WERI-Rb-1 (cell line): ENCODE results near the gene NFKB2.

Experiments
- DNase-seq: peaks from one replicate; pipeline ENCODE4 v3.0.0-alpha.2; 2020
- H3K27ac ChIP-seq: fragments of 250-450 bp; sonication (Bioruptor Pico); 2 replicates; pipeline ENCODE4 v1.5.1; 2020; ENCODE audit warnings: mild to moderate bottlenecking, moderate library complexity
- H3K27me3 ChIP-seq: fragments of 250-450 bp; sonication (Bioruptor Pico); 2 replicates; pipeline ENCODE4 v1.5.1; 2021; ENCODE audit warnings: mild to moderate bottlenecking, low read depth, moderate library complexity; ENCODE audit not compliant: insufficient read depth, severe bottlenecking
- H3K36me3 ChIP-seq: fragments of 250-450 bp; sonication (Bioruptor Pico); 2 replicates; pipeline ENCODE4 v1.5.1; 2020; ENCODE audit warnings: mild to moderate bottlenecking, moderate library complexity
- H3K4me3 ChIP-seq: 2 replicates; pipeline ENCODE4 v1.5.1; 2011; ENCODE audit warnings: low read depth, mild to moderate bottlenecking, control low read depth, low read length
- H3K9me3 ChIP-seq: fragments of 250-450 bp; sonication (Bioruptor Pico); 2 replicates; pipeline ENCODE4 v1.5.1; 2021; ENCODE audit warnings: mild to moderate bottlenecking, moderate library complexity; ENCODE audit not compliant: severe bottlenecking
- CTCF ChIP-seq: IDR thresholded peaks from 2 replicates; pipeline ENCODE4 v1.5.1; 2011; ENCODE audit warnings: low read depth, mild to moderate bottlenecking, control low read depth, inconsistent platforms, low read length

NFKB2 gene

GRCh38 chr10:102395400-102396316, at the start of gene NFKB2:
Gene NFKB2, plus strand, starts transcription at chr10:102395705. Its CDS starts 255 bp downstream, at chr10:102395960.
- Histone ChIP-seq H3K4me3 (peak within 1 kb of the TSS; percentile 71), H3K27me3 (no peaks in the 10 kb centered on the region), H3K27ac (peak within 1 kb of the TSS; percentile 46), H3K36me3 (peaks cover 15% of the 10 kb centered on the region), H3K9me3 (no peaks in the 10 kb centered on the region)
- DNase-seq, result peak; percentile 81
- TF ChIP-seq CTCF, result no peak

- Histone ChIP-seq H3K4me3 (no peak overlapping the region), H3K36me3 (peaks cover 49% of the 10 kb centered on the region), H3K27me3 (no peaks in the 10 kb centered on the region), H3K27ac (no peak overlapping the region), H3K9me3 (no peaks in the 10 kb centered on the region)
- peak; percentile 87 for TF ChIP-seq CTCF
- DNase-seq, result peak; percentile 64
Measured at GRCh38 chr10:102347236-102347828, 48.2 kb upstream of the NFKB2 start.

GRCh38 chr10:102352066-102352715, 43.3 kb upstream of the NFKB2 start:
- peaks cover 70% of the 10 kb centered on the region for H3K36me3 ChIP-seq
- peak; percentile 74 for TF ChIP-seq CTCF
- H3K9me3 ChIP-seq, result no peaks in the 10 kb centered on the region
- H3K27me3 ChIP-seq, result no peaks in the 10 kb centered on the region
- no peak overlapping the region for H3K27ac ChIP-seq
- no peak overlapping the region for H3K4me3 ChIP-seq
- DNase-seq, result peak; percentile 69

GRCh38 chr10:102354451-102354850, 41.1 kb upstream of the NFKB2 start:
- Histone ChIP-seq H3K27me3 (no peaks in the 10 kb centered on the region), H3K27ac (no peak overlapping the region), H3K4me3 (no peak overlapping the region), H3K9me3 (no peaks in the 10 kb centered on the region), H3K36me3 (peaks cover 75% of the 10 kb centered on the region)
- no peak for DNase-seq
- no peak for TF ChIP-seq CTCF

- H3K36me3 ChIP-seq, result peaks cover 84% of the 10 kb centered on the region
- no peak for TF ChIP-seq CTCF
- H3K27me3 ChIP-seq, result no peaks in the 10 kb centered on the region
Measured at GRCh38 chr10:102358712-102359382, 36.7 kb upstream of the NFKB2 start.

More at GRCh38 chr10:102358712-102359382, 36.7 kb upstream of the NFKB2 start:
- Histone ChIP-seq H3K4me3 (no peak overlapping the region), H3K27ac (no peak overlapping the region), H3K9me3 (no peaks in the 10 kb centered on the region)
- DNase-seq, result no peak
